Measurements from ENCODE around the gene KIRREL3. TPM values are rescaled to one million over a fixed set of nuclear protein-coding genes. Genes with fewer than 3 reads are reported as not detected.

The KIRREL3 gene
- total and polyA plus RNA-seq, 9 of the 15 experiments (the other 6 are each of a cell fraction or from before 2014, with no cell fraction given), result 0.04 to 0.10 TPM; not detected in 7

DNA sequence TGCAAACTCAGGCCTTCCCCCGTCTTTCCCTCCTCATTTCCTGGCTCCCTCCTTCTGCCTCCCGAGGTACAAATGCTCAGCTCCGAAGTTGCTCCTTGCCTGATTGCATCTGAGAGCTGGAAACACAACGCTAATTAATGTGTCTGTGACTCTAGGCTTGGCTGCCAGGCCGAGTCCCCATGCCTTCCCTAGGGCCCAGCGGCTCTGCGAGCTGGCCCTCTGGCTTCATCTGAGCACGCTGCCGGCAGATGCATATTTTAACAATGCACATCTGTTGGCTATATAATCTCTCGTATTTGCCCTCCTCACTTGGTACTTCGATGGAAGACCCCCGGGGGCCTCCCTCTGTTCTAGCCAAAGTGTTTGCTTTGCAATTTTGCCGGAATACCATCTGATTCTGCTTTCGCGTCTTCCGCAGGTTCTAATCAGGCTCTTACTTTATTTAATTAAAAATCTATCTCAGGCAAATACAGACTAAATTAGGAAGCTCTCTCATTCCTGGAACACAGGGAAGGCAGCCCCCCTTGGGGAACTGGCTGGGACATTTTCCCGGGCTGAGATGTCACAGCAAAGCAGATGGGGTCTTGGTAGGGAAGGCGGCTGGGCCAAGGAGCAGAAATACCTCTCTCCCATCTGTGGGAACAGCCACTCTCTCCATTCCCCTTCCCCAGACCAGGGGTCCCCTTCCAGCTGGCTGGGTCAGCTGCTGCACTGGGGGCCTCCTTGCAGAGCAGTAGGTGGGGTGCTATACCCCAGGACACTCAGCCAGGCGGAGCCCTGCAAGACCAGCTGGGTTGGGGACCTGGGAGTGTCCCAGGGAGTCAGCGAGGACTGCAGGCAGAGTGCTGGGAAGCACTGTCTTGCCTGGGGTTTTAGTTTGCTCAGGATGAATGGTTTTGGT, 482.2 kb downstream of the KIRREL3 start (continued):
- TF ChIP-seq, protein P1, sequence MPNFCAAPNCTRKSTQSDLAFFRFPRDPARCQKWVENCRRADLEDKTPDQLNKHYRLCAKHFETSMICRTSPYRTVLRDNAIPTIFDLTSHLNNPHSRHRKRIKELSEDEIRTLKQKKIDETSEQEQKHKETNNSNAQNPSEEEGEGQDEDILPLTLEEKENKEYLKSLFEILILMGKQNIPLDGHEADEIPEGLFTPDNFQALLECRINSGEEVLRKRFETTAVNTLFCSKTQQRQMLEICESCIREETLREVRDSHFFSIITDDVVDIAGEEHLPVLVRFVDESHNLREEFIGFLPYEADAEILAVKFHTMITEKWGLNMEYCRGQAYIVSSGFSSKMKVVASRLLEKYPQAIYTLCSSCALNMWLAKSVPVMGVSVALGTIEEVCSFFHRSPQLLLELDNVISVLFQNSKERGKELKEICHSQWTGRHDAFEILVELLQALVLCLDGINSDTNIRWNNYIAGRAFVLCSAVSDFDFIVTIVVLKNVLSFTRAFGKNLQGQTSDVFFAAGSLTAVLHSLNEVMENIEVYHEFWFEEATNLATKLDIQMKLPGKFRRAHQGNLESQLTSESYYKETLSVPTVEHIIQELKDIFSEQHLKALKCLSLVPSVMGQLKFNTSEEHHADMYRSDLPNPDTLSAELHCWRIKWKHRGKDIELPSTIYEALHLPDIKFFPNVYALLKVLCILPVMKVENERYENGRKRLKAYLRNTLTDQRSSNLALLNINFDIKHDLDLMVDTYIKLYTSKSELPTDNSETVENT (CRISPR knock-in tag; IDR thresholded peaks at IDR 0.05), result no peak
- TF ChIP-seq SUPT5H (IDR thresholded peaks at IDR 0.05) (no peak), ZNF76 (CRISPR knock-in tag; IDR thresholded peaks at IDR 0.05; ENCODE audit: borderline replicate concordance) (no peak), GABPB2 (CRISPR knock-in tag; conservative IDR thresholded peaks at IDR 0.05) (no peak), ZNF589 (CRISPR knock-in tag; IDR thresholded peaks at IDR 0.05; ENCODE audit: low read depth) (no peak), ZNF766 (CRISPR knock-in tag; conservative IDR thresholded peaks at IDR 0.05) (no peak)
- TF ChIP-seq, protein P2, sequence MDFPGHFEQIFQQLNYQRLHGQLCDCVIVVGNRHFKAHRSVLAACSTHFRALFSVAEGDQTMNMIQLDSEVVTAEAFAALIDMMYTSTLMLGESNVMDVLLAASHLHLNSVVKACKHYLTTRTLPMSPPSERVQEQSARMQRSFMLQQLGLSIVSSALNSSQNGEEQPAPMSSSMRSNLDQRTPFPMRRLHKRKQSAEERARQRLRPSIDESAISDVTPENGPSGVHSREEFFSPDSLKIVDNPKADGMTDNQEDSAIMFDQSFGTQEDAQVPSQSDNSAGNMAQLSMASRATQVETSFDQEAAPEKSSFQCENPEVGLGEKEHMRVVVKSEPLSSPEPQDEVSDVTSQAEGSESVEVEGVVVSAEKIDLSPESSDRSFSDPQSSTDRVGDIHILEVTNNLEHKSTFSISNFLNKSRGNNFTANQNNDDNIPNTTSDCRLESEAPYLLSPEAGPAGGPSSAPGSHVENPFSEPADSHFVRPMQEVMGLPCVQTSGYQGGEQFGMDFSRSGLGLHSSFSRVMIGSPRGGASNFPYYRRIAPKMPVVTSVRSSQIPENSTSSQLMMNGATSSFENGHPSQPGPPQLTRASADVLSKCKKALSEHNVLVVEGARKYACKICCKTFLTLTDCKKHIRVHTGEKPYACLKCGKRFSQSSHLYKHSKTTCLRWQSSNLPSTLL (IDR thresholded peaks at IDR 0.05), result no peak

All from K562 (cell line).